HL-60 (cell line): ENCODE measurements around the gene C9orf72.

ENCODE experiments used
- DNase-seq, 2 experiments: peaks; one replicate each; pipeline ENCODE4 v3.0.0-alpha.2; 2010 to 2020; ENCODE audit warnings: low read depth in 1 of 2, low spot score in 1 of 2
- H3K27ac ChIP-seq: fragments of 250-450 bp; sonication (Bioruptor Pico); replicated peaks from 2 replicates; pipeline ENCODE4 v1.5.1; 2020; ENCODE audit warnings: mild to moderate bottlenecking, moderate library complexity
- H3K27me3 ChIP-seq: fragments of 250-450 bp; sonication (Bioruptor Pico); 2 replicates; pipeline ENCODE4 v1.5.1; 2021; ENCODE audit warnings: mild to moderate bottlenecking, moderate library complexity; ENCODE audit not compliant: insufficient read depth, poor library complexity, severe bottlenecking
- H3K4me3 ChIP-seq: replicated peaks from 2 replicates; pipeline ENCODE4 v1.5.1; 2011; ENCODE audit warnings: mild to moderate bottlenecking, control low read depth, low read length; ENCODE audit not compliant: insufficient read depth
- GABPA ChIP-seq: IDR thresholded peaks from 2 replicates; pipeline ENCODE4 v1.6.1; 2012; ENCODE audit warnings: low read depth
- POLR2AphosphoS5 ChIP-seq: IDR thresholded peaks from 2 replicates; pipeline ENCODE4 v1.6.1; 2012; ENCODE audit warnings: low read depth
- SPI1 ChIP-seq: IDR thresholded peaks from 2 replicates; pipeline ENCODE4 v1.6.1; 2012; ENCODE audit warnings: low read depth, mild to moderate bottlenecking, borderline replicate concordance
- TF ChIP-seq, protein P1 (sequence below): IDR thresholded peaks from one replicate; pipeline ENCODE4 v1.5.1; 2011; ENCODE audit warnings: low read length, control low read depth, inconsistent platforms; ENCODE audit not compliant: insufficient read depth
- TF ChIP-seq, protein P2 (sequence below): IDR thresholded peaks from 2 replicates; pipeline ENCODE4 v1.6.1; 2012; ENCODE audit warnings: low read depth; ENCODE audit not compliant: insufficient replicate concordance

Gene C9orf72

DNA sequence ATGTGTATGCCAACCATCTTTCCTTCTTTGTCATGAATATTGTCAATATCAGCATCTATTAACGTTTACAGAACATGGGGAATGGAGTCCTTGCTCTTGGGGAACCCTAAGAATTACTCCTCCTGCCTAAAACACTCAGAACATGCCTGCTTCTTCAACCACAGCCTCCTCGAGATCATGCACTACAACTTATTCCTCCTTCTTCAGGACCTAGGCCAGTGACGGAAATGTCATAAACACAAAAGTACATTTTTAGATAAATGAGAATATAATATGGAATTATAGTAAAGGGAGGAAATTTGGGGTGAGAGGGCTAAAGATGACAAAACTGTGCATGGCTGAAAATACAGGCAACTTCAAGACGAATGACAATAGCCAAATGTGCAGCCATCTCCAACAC lies 52.3 kb downstream of the C9orf72 start:
- Histone ChIP-seq H3K27me3 (no peaks in the 10 kb centered on the region), H3K4me3 (no peak overlapping the region), H3K27ac (no peak overlapping the region)
- TF ChIP-seq POLR2AphosphoS5 (no peak), GABPA (no peak), SPI1 (no peak)
- TF ChIP-seq, protein P1, sequence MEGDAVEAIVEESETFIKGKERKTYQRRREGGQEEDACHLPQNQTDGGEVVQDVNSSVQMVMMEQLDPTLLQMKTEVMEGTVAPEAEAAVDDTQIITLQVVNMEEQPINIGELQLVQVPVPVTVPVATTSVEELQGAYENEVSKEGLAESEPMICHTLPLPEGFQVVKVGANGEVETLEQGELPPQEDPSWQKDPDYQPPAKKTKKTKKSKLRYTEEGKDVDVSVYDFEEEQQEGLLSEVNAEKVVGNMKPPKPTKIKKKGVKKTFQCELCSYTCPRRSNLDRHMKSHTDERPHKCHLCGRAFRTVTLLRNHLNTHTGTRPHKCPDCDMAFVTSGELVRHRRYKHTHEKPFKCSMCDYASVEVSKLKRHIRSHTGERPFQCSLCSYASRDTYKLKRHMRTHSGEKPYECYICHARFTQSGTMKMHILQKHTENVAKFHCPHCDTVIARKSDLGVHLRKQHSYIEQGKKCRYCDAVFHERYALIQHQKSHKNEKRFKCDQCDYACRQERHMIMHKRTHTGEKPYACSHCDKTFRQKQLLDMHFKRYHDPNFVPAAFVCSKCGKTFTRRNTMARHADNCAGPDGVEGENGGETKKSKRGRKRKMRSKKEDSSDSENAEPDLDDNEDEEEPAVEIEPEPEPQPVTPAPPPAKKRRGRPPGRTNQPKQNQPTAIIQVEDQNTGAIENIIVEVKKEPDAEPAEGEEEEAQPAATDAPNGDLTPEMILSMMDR, result no peak
- TF ChIP-seq, protein P2, sequence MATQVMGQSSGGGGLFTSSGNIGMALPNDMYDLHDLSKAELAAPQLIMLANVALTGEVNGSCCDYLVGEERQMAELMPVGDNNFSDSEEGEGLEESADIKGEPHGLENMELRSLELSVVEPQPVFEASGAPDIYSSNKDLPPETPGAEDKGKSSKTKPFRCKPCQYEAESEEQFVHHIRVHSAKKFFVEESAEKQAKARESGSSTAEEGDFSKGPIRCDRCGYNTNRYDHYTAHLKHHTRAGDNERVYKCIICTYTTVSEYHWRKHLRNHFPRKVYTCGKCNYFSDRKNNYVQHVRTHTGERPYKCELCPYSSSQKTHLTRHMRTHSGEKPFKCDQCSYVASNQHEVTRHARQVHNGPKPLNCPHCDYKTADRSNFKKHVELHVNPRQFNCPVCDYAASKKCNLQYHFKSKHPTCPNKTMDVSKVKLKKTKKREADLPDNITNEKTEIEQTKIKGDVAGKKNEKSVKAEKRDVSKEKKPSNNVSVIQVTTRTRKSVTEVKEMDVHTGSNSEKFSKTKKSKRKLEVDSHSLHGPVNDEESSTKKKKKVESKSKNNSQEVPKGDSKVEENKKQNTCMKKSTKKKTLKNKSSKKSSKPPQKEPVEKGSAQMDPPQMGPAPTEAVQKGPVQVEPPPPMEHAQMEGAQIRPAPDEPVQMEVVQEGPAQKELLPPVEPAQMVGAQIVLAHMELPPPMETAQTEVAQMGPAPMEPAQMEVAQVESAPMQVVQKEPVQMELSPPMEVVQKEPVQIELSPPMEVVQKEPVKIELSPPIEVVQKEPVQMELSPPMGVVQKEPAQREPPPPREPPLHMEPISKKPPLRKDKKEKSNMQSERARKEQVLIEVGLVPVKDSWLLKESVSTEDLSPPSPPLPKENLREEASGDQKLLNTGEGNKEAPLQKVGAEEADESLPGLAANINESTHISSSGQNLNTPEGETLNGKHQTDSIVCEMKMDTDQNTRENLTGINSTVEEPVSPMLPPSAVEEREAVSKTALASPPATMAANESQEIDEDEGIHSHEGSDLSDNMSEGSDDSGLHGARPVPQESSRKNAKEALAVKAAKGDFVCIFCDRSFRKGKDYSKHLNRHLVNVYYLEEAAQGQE, result peak; percentile 56
- no peak for DNase-seq

DNA sequence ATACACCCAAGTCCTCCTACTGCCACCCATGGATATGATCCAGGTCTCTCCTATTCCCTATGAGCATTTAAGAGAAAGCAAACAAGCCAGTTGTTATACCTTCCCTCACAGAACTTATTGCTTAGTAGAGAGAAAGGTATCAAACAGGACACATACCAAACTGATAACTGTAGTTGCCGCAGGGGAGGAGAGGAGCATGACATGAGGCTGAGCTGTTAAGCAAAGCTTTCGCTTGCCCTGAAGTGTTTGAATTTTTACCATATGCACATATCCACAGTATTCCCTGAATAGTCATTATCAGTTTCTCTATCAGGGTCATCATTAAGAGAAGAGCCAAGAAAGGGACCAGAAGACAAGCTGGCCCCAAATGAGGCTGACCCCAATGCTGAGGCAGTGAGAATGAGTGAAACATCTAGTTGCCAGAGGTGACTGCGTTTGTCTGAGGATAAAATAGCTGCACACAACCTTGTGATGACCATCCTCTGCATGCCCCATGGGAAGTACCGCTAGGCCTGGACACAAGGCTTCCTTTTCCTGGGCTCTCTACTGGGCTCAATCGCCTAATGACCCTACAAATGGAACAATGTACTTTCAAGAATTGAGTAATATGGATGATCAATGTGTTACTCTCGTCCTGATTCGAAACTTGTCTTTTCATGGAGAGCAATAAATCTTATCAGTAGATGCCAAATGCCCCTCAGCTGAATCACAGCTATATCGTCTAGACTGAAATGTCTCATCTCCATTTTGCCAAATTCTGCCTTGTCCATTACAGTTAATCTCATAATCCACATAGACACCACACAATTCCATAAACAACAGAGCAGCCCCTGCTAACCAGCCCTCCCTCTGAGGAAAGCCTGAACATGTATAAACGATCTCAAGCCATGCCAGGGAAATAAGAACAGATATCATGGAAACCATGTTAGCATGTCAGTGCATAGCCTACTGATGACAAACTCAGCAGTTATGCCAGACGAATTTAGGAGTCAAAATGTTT lies 53.5 kb downstream of the C9orf72 start:
- Histone ChIP-seq H3K27me3 (no peaks in the 10 kb centered on the region), H3K27ac (no peak overlapping the region), H3K4me3 (no peak overlapping the region)
- TF ChIP-seq GABPA, result no peak
- no peak for TF ChIP-seq POLR2AphosphoS5
- TF ChIP-seq SPI1, result no peak
- TF ChIP-seq, protein P2, result no peak
- TF ChIP-seq, protein P1, result no peak
- no peak for DNase-seq

DNA sequence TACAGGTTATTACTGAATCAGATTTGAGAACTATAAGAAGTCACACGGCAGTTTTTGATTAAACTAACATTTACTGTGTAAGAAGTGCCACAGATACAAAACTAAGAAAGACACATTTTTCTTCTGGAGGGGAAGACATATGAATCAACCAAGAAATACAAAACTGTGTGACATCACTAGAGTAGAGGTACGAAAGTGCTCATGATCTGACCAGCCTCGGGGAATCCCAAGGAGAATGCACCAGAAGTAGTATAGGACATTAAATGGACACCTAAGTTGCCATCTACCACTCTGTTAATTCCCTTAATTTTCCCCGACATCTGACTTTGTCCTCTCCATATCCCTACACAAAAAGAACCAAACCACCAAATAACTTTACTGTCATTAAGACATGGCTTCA lies 54.5 kb downstream of the C9orf72 start:
- DNase-seq, result no peak
- TF ChIP-seq GABPA (no peak), SPI1 (no peak), POLR2AphosphoS5 (no peak)
- TF ChIP-seq, protein P2, result no peak
- TF ChIP-seq, protein P1, result no peak
- H3K27me3 ChIP-seq, result no peaks in the 10 kb centered on the region
- no peak overlapping the region for H3K4me3 ChIP-seq
- no peak overlapping the region for H3K27ac ChIP-seq
